H1 (cell line): ENCODE results near the gene CDC25C. TPM values are rescaled to one million over a fixed set of nuclear protein-coding genes. Genes with fewer than 3 reads are reported as not detected.

Experiments
- CTCF ChIA-PET: fragments of 300-600 bp; sonication (Branson Sonifier 250); formaldehyde crosslinking; loops from one replicate; lab custom pipeline; 2021; ENCODE audit not compliant: partially characterized antibody; lab: Charles Lee
- POLR2A ChIA-PET: fragments of 300-600 bp; sonication (Branson Sonifier 250); formaldehyde crosslinking; loops from one replicate; lab custom pipeline; 2021; ENCODE audit warnings: inconsistent platforms; ENCODE audit not compliant: partially characterized antibody; lab: Charles Lee
- DNase-seq, 2 experiments: peaks; one replicate each; pipeline versions ENCODE4 v3.0.0 to v3.0.0-alpha.2; 2010 to 2022; ENCODE audit warnings: low spot score in 2 of 2, low read depth in 1 of 2, mixed read lengths in 1 of 2
- FAIRE-seq: peaks from 2 replicates; lab custom pipeline; 2011; peaks lifted over from hg19 to GRCh38; lab: Jason Lieb, UNC
- H2AFZ ChIP-seq: 2 replicates; pipeline ENCODE4 v1.8.1; 2012; ENCODE audit warnings: low read length, inconsistent platforms
- H2AK5ac ChIP-seq: 2 replicates; pipeline ENCODE4 v1.6.1; 2013; ENCODE audit warnings: low read depth, low read length
- H2BK120ac ChIP-seq: replicated peaks from 2 replicates; pipeline ENCODE3; 2013; ENCODE audit warnings: low read depth, low read length, inconsistent platforms
- H2BK12ac ChIP-seq: 2 replicates; pipeline ENCODE4 v1.6.1; 2013; ENCODE audit warnings: low read depth, low read length
- H2BK15ac ChIP-seq: 2 replicates; pipeline ENCODE4 v1.6.1; 2013; ENCODE audit warnings: low read length
- H2BK20ac ChIP-seq: 2 replicates; pipeline ENCODE4 v1.6.1; 2013; ENCODE audit warnings: low read length
- H2BK5ac ChIP-seq: 2 replicates; pipeline ENCODE4 v1.6.1; 2013; ENCODE audit warnings: low read depth, low read length
- H3K14ac ChIP-seq: 2 replicates; pipeline ENCODE4 v1.6.1; 2013; ENCODE audit warnings: inconsistent platforms; ENCODE audit not compliant: insufficient read length
- H3K18ac ChIP-seq: 2 replicates; pipeline ENCODE4 v1.6.1; 2013; ENCODE audit warnings: low read length; ENCODE audit errors: extremely low read depth
- H3K23ac ChIP-seq: 2 replicates; pipeline ENCODE4 v1.6.1; 2013; ENCODE audit warnings: inconsistent platforms; ENCODE audit not compliant: insufficient read length
- H3K23me2 ChIP-seq: 2 replicates; pipeline ENCODE4 v1.6.1; 2013; ENCODE audit warnings: low read depth, low read length
- H3K27ac ChIP-seq: 2 replicates; pipeline ENCODE4 v1.6.1; 2011; ENCODE audit warnings: low read depth, low read length, inconsistent platforms
- H3K27me3 ChIP-seq, 4 experiments: replicated peaks in 1 of 4; 1 replicate in 1 of 4; 2 replicates in 3 of 4; pipeline versions ENCODE4 v1.6.1 to v1.8.1; 2011 to 2013; ENCODE audit warnings: low read length in 3 of 4, mild to moderate bottlenecking in 3 of 4, inconsistent platforms in 2 of 4, mixed read lengths in 2 of 4, moderate library complexity in 1 of 4; ENCODE audit not compliant: control insufficient read depth in 3 of 4, insufficient read depth in 3 of 4; ENCODE audit errors: extremely low read depth in 1 of 4
- H3K36me3 ChIP-seq, 4 experiments: 2 replicates each; pipeline versions ENCODE4 v1.6.1 to v1.8.1; 2011 to 2013; ENCODE audit warnings: mild to moderate bottlenecking in 4 of 4, low read length in 3 of 4, moderate library complexity in 2 of 4, control low read depth in 1 of 4, inconsistent platforms in 1 of 4; ENCODE audit not compliant: insufficient read depth in 4 of 4, control insufficient read depth in 2 of 4
- H3K4ac ChIP-seq: replicated peaks from 2 replicates; pipeline ENCODE3; 2013; ENCODE audit warnings: low read length, low read depth, mixed read lengths, inconsistent platforms; ENCODE audit not compliant: insufficient read length
- H3K4me1 ChIP-seq, 4 experiments: replicated peaks in 1 of 4; 1 replicate in 1 of 4; 2 replicates in 3 of 4; pipeline versions ENCODE4 v1.6.1 to v1.8.1; 2011 to 2013; ENCODE audit warnings: low read length in 3 of 4, inconsistent platforms in 2 of 4, mixed read lengths in 1 of 4; ENCODE audit not compliant: insufficient read depth in 4 of 4, control insufficient read depth in 3 of 4
- H3K4me2 ChIP-seq, 2 experiments: 2 replicates each; pipeline versions ENCODE4 v1.6.1 to v1.8.1; 2011 to 2013; ENCODE audit warnings: low read depth in 2 of 2, low read length in 2 of 2, control low read depth in 1 of 2, inconsistent platforms in 1 of 2, mild to moderate bottlenecking in 1 of 2; ENCODE audit not compliant: insufficient read depth in 1 of 2
- H3K4me3 ChIP-seq, 4 experiments: fragments of 200-600, 300-600 bp in 1 of 4; sonication (generic), shearing (Covaris generic), sonication (Bioruptor Twin) in 1 of 4; 2 replicates each; pipeline versions ENCODE4 v1.5.1 to v1.8.1; 2011 to 2016; ENCODE audit warnings: low read length in 4 of 4, low read depth in 3 of 4, control low read depth in 2 of 4, inconsistent platforms in 2 of 4, mild to moderate bottlenecking in 2 of 4, mixed read lengths in 1 of 4, moderate library complexity in 1 of 4; ENCODE audit not compliant: insufficient read depth in 2 of 4; ENCODE audit errors: extremely low read depth in 1 of 4
- H3K56ac ChIP-seq: replicated peaks from 2 replicates; pipeline ENCODE3; 2013; ENCODE audit warnings: low read depth, mild to moderate bottlenecking, mixed read lengths, low read length, inconsistent platforms; ENCODE audit not compliant: insufficient read length
- H3K79me1 ChIP-seq: 2 replicates; pipeline ENCODE4 v1.6.1; 2013; ENCODE audit warnings: low read depth, low read length, control low read depth
- H3K79me2 ChIP-seq, 2 experiments: 2 replicates each; pipeline versions ENCODE4 v1.6.1 to v1.8.1; 2012 to 2013; ENCODE audit warnings: low read length in 2 of 2, mild to moderate bottlenecking in 2 of 2, inconsistent platforms in 1 of 2; ENCODE audit not compliant: insufficient read depth in 2 of 2, control insufficient read depth in 1 of 2
- H3K9ac ChIP-seq, 4 experiments: replicated peaks in 1 of 4; 1 replicate in 1 of 4; 2 replicates in 3 of 4; pipeline versions ENCODE4 v1.6.1 to v1.8.1; 2011 to 2013; ENCODE audit warnings: low read depth in 3 of 4, low read length in 3 of 4, control low read depth in 2 of 4, mild to moderate bottlenecking in 2 of 4, moderate library complexity in 2 of 4, inconsistent platforms in 1 of 4; ENCODE audit errors: extremely low read depth in 1 of 4
- H3K9me3 ChIP-seq, 2 experiments: 2 replicates each; pipeline versions ENCODE4 v1.6.1 to v1.8.1; 2012 to 2013; ENCODE audit warnings: mild to moderate bottlenecking in 2 of 2, moderate library complexity in 2 of 2, control low read depth in 1 of 2, inconsistent platforms in 1 of 2, low read depth in 1 of 2, low read length in 1 of 2, mixed read lengths in 1 of 2; ENCODE audit not compliant: insufficient read depth in 2 of 2
- H4K20me1 ChIP-seq, 2 experiments: replicated peaks in 1 of 2; 2 replicates each; pipeline versions ENCODE3 to v1.8.1; 2011 to 2013; ENCODE audit warnings: inconsistent platforms in 2 of 2, low read length in 2 of 2, mild to moderate bottlenecking in 1 of 2; ENCODE audit not compliant: insufficient read depth in 2 of 2, control insufficient read depth in 1 of 2
- H4K5ac ChIP-seq: 2 replicates; pipeline ENCODE4 v1.6.1; 2013; ENCODE audit warnings: low read length, low read depth, mixed read lengths, inconsistent platforms; ENCODE audit not compliant: insufficient read length
- H4K8ac ChIP-seq: 2 replicates; pipeline ENCODE4 v1.8.0; 2013; ENCODE audit warnings: mild to moderate bottlenecking, moderate library complexity, low read length, inconsistent platforms; ENCODE audit not compliant: insufficient read depth; ENCODE audit errors: extremely low read depth
- H4K91ac ChIP-seq: replicated peaks from 2 replicates; pipeline ENCODE3; 2013; ENCODE audit warnings: low read length, mixed read lengths, inconsistent platforms; ENCODE audit not compliant: insufficient read length
- ATF2 ChIP-seq: IDR thresholded peaks from 2 replicates; pipeline ENCODE4 v1.6.1; 2012; ENCODE audit warnings: low read length, inconsistent platforms
- POLR2A ChIP-seq, 2 experiments: IDR thresholded peaks; 1 replicate in 1 of 2; 2 replicates in 1 of 2; pipeline ENCODE4 v1.6.1; 2011; ENCODE audit warnings: low read depth in 2 of 2, low read length in 2 of 2, mild to moderate bottlenecking in 2 of 2; ENCODE audit errors: control extremely low read depth in 1 of 2
- POLR2AphosphoS5 ChIP-seq: IDR thresholded peaks from 2 replicates; pipeline ENCODE4 v1.6.1; 2011; ENCODE audit warnings: low read depth, low read length
- SRF ChIP-seq: IDR thresholded peaks from 2 replicates; pipeline ENCODE4 v1.6.1; 2011; ENCODE audit warnings: mild to moderate bottlenecking, low read depth, low read length, moderate library complexity
- TAF7 ChIP-seq: optimal IDR thresholded peaks from 2 replicates; pipeline ENCODE3; 2011; ENCODE audit warnings: low read depth, mild to moderate bottlenecking, inconsistent platforms, low read length, moderate library complexity, borderline replicate concordance
- WGBS, 2 experiments: shearing (Covaris generic) in 1 of 2; methylation state at CpG; one replicate each; pipeline versions ENCODE4 v1.1.6 to v1.1.7; 2013 to 2015; ENCODE audit warnings: low lambda C conversion rate in 2 of 2, mixed read lengths in 2 of 2, inconsistent platforms in 1 of 2, low coverage in 1 of 2, missing lambda C conversion rate in 1 of 2; ENCODE audit not compliant: insufficient replicate concordance in 2 of 2, insufficient coverage in 1 of 2, insufficient read length in 1 of 2; ENCODE audit errors: extremely low coverage in 1 of 2, missing lambda C conversion rate in 1 of 2; 5-methylcytosine and 5-hydroxymethylcytosine counted together
- polyA plus RNA-seq, 7 experiments: library from polyadenylated mRNA; depleted of rRNA in 3 of 7; stranded (reverse) in 5 of 7; unstranded in 2 of 7; fragments of >200 nt in 5 of 7; fragments of 200-250 nt in 2 of 7; gene quantifications; 1 replicate in 5 of 7; 2 replicates in 1 of 7; 4 replicates in 1 of 7; pipeline versions ENCODE4 v1.2.1 to v1.2.3, GENCODE V29; 2011 to 2013; ENCODE audit warnings: missing spikeins in 2 of 7, mixed read lengths in 2 of 7
- total RNA-seq: library from RNA; stranded (reverse); fragmentation: NEBNext Ultra II Directional; extraction: Animal tissue kit (Norgen Biotek cat#: 25700); gene quantifications from 2 replicates; pipeline ENCODE4 v1.2.1, GENCODE V29; 2021
- TF ChIP-seq, protein P1 (sequence below): IDR thresholded peaks from 2 replicates; pipeline ENCODE4 v1.6.1; 2012; ENCODE audit warnings: inconsistent platforms

Gene CDC25C
- total and polyA plus RNA-seq, 2 of the 8 experiments (the other 6 are each of a cell fraction or from before 2014, with no cell fraction given), result 18.4 to 20.8 TPM

DNA sequence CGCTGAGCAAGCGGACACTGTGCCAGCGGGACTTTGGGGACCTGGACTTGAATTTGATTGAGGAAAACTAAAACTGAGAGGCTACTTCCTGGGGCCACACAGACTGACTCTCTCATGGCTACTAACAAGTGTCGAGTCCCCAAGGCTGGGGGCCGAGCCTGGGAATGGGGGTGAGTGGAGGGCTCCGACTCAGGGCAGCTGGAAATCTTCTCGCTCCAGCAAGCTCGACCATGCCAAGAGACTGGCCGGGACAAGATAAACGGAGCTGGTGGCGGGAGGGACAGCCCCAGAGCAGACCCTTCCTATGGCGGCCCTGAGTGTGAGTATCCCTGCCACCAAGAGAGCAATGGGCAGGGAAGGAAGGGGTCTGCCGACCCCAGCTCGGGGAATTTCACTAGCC is 15.3 kb upstream of the CDC25C start:
- H3K9ac ChIP-seq, result no peak overlapping the region
- no peaks in the 10 kb centered on the region; a peak in 1 of 7 replicates for H3K4me1 ChIP-seq
- no peak overlapping the region for H3K23ac ChIP-seq
- H2BK120ac ChIP-seq, result no peak overlapping the region
- H2BK20ac ChIP-seq, result no peak overlapping the region
- no peak overlapping the region for H4K91ac ChIP-seq
- H3K14ac ChIP-seq, result no peak overlapping the region
- H2BK12ac ChIP-seq, result no peak overlapping the region
- H3K4me2 ChIP-seq, result no peak overlapping the region
- no peak for DNase-seq
- H3K36me3 ChIP-seq, result peaks cover 30 to 70% (median 56%) of the 10 kb centered on the region in 4 experiments
- no peak overlapping the region for H4K5ac ChIP-seq
- H2BK15ac ChIP-seq, result no peak overlapping the region
- H3K27ac ChIP-seq, result no peak overlapping the region
- H3K4me3 ChIP-seq, result no peak overlapping the region
- no peak overlapping the region; the same call in 1 of the 2 replicates for H4K8ac ChIP-seq
- no peak overlapping the region for H2AFZ ChIP-seq
- H3K27me3 ChIP-seq, result no peaks in the 10 kb centered on the region
- peaks cover 3 to 7% of the 10 kb centered on the region in 2 experiments for H4K20me1 ChIP-seq
- FAIRE-seq, result no peak
- H3K79me1 ChIP-seq, result peaks cover 5% of the 10 kb centered on the region
- H2AK5ac ChIP-seq, result no peak overlapping the region
- H3K18ac ChIP-seq, result no peak overlapping the region
- no peaks in the 10 kb centered on the region for H3K9me3 ChIP-seq
- WGBS, 2 experiments, result 97% methylated on average over 14 of the region's 14 CpGs; no CpG with 5 or more reads in 1 of the 2 experiments
- no peaks in the 10 kb centered on the region for H3K23me2 ChIP-seq
- 0 out of 4 replicates have a peak, but pooled peaks cover 0 to 4% of the 10 kb centered on the region in 2 experiments for H3K79me2 ChIP-seq
- H3K4ac ChIP-seq, result no peak overlapping the region
- POLR2A ChIA-PET, result interaction anchor here (0.6 to 14.6 kb wide), 2 partner anchors 7 to 25 kb away, joined by 3 to 254 read pairs; partner anchors contain the start of gene FAM53C
- H3K56ac ChIP-seq, result no peak overlapping the region
- TF ChIP-seq POLR2AphosphoS5, result 0 out of 2 replicates have a peak, but pooled peaks have one; percentile 8
- TF ChIP-seq, protein P1, sequence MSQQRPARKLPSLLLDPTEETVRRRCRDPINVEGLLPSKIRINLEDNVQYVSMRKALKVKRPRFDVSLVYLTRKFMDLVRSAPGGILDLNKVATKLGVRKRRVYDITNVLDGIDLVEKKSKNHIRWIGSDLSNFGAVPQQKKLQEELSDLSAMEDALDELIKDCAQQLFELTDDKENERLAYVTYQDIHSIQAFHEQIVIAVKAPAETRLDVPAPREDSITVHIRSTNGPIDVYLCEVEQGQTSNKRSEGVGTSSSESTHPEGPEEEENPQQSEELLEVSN, result no peak
- TF ChIP-seq SRF, result no peak
- no peak for TF ChIP-seq ATF2
- no peak for TF ChIP-seq POLR2A (IDR thresholded peaks at IDR 0.05; ENCODE audit: control extremely low read depth in 1 of 2, low read depth in 2 of 2, low read length in 2 of 2)
- TF ChIP-seq TAF7, result no peak
- H2BK5ac ChIP-seq, result no peak overlapping the region
- CTCF ChIA-PET, result interaction anchor here (11.4 kb wide), 1 partner anchor 10 kb away, joined by 196 read pairs; the partner anchor contains the start of genes CDC25C and FAM53C
